Measurements from ENCODE around the gene ERI3. TPM values are rescaled to one million over a fixed set of nuclear protein-coding genes. Genes with fewer than 3 reads are reported as not detected.

ERI3 gene
- total and polyA plus RNA-seq, 2 experiments from 2014 or later = 59.4 to 93.2 TPM

DNA sequence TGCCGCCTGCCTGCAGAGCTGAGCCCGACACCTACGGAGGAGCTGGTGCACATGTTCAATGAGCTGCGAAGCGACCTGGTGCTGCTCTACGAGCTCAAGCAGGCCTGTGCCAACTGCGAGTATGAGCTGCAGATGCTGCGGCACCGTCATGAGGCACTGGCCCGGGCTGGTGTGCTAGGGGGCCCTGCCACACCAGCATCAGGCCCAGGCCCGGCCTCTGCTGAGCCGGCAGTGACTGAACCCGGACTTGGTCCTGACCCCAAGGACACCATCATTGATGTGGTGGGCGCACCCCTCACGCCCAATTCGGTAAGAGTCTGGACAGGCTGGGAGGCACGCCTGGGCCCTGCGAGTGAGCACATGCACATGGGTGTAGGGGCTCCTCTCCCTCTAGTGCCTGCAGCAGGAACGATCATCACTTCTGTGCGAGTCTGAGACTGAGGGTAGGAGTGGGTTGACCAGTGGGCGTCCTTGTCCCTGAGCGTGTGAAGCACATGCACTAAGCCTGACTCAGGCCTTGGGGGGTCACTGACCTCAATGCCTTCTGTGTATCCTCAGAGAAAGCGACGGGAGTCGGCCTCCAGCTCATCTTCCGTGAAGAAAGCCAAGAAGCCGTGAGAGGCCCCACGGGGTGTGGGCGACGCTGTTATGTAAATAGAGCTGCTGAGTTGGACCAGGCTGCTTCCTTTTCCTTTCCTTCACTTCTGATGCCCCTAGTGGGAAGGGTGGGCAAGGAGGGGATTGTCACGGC, 134.9 kb downstream of the ERI3 start:
- H3K27ac ChIP-seq = no peak overlapping the region
- H3K36me3 ChIP-seq (replicated peaks; ENCODE audit: insufficient read depth, low read depth) = no peaks in the 10 kb centered on the region
- no peak overlapping the region for H3K4me3 ChIP-seq
- no peaks in the 10 kb centered on the region for H3K9me3 ChIP-seq (ENCODE audit: low read depth)
- H4K20me1 ChIP-seq (ENCODE audit: insufficient read depth, poor library complexity, severe bottlenecking) = no peaks in the 10 kb centered on the region
- no peak overlapping the region for H3K4me2 ChIP-seq
- H3K4me1 ChIP-seq (ENCODE audit: insufficient read depth) = peaks cover 13% of the 10 kb centered on the region
- TF ChIP-seq, protein P1, sequence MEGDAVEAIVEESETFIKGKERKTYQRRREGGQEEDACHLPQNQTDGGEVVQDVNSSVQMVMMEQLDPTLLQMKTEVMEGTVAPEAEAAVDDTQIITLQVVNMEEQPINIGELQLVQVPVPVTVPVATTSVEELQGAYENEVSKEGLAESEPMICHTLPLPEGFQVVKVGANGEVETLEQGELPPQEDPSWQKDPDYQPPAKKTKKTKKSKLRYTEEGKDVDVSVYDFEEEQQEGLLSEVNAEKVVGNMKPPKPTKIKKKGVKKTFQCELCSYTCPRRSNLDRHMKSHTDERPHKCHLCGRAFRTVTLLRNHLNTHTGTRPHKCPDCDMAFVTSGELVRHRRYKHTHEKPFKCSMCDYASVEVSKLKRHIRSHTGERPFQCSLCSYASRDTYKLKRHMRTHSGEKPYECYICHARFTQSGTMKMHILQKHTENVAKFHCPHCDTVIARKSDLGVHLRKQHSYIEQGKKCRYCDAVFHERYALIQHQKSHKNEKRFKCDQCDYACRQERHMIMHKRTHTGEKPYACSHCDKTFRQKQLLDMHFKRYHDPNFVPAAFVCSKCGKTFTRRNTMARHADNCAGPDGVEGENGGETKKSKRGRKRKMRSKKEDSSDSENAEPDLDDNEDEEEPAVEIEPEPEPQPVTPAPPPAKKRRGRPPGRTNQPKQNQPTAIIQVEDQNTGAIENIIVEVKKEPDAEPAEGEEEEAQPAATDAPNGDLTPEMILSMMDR (IDR thresholded peaks at IDR 0.05; ENCODE audit: poor library complexity) = no peak
- TF ChIP-seq EZH2 (IDR thresholded peaks at IDR 0.05; ENCODE audit: borderline replicate concordance) (no peak), EZH2phosphoT487 (IDR thresholded peaks at IDR 0.05; ENCODE audit: low read depth, severe bottlenecking, unreplicated experiment) (no peak)
- 90% methylated on average over 31 of the region's 31 CpGs for WGBS (ENCODE audit: low lambda C conversion rate, missing lambda C conversion rate)
- no peaks in the 10 kb centered on the region for H3K79me2 ChIP-seq
- no peaks in the 10 kb centered on the region for H3K27me3 ChIP-seq
- H3K9me2 ChIP-seq (replicated peaks; ENCODE audit: insufficient read depth) = no peaks in the 10 kb centered on the region
- peak; percentile 43 for DNase-seq (ENCODE audit: low spot score)
- no peak overlapping the region for H2AFZ ChIP-seq

DNA sequence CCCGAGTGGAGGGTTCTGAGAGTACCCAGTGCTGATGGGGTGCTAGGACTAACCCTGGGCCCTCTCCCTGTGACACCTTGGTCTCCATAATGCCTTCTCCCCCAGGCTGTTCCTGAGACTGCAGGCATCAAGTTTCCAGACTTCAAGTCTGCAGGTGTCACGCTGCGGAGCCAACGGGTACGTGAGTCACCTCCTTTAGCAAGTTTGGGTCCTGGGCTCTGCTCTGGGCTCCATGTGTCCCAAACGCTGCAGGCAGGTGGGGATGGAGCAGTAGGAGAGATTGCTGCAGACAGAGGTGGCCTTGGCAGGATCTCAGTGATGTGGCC, 135.8 kb downstream of the ERI3 start:
- no peak overlapping the region for H3K4me2 ChIP-seq
- peaks cover 13% of the 10 kb centered on the region for H3K4me1 ChIP-seq (ENCODE audit: insufficient read depth)
- DNase-seq (ENCODE audit: low spot score) = no peak
- no peak overlapping the region for H3K4me3 ChIP-seq
- 96% methylated on average over 6 of the region's 6 CpGs for WGBS (ENCODE audit: low lambda C conversion rate, missing lambda C conversion rate)
- TF ChIP-seq EZH2 (IDR thresholded peaks at IDR 0.05; ENCODE audit: borderline replicate concordance) = no peak
- TF ChIP-seq, protein P1 (IDR thresholded peaks at IDR 0.05; ENCODE audit: poor library complexity) = no peak
- TF ChIP-seq EZH2phosphoT487 (IDR thresholded peaks at IDR 0.05; ENCODE audit: low read depth, severe bottlenecking, unreplicated experiment) = no peak
- H3K27me3 ChIP-seq = no peaks in the 10 kb centered on the region
- H3K36me3 ChIP-seq (replicated peaks; ENCODE audit: insufficient read depth, low read depth) = no peaks in the 10 kb centered on the region
- H3K27ac ChIP-seq = no peak overlapping the region
- no peaks in the 10 kb centered on the region for H3K9me2 ChIP-seq (replicated peaks; ENCODE audit: insufficient read depth)
- H2AFZ ChIP-seq = no peak overlapping the region
- no peaks in the 10 kb centered on the region for H3K9me3 ChIP-seq (ENCODE audit: low read depth)
- no peaks in the 10 kb centered on the region for H4K20me1 ChIP-seq (ENCODE audit: insufficient read depth, poor library complexity, severe bottlenecking)
- H3K79me2 ChIP-seq = peaks cover 2% of the 10 kb centered on the region

DNA sequence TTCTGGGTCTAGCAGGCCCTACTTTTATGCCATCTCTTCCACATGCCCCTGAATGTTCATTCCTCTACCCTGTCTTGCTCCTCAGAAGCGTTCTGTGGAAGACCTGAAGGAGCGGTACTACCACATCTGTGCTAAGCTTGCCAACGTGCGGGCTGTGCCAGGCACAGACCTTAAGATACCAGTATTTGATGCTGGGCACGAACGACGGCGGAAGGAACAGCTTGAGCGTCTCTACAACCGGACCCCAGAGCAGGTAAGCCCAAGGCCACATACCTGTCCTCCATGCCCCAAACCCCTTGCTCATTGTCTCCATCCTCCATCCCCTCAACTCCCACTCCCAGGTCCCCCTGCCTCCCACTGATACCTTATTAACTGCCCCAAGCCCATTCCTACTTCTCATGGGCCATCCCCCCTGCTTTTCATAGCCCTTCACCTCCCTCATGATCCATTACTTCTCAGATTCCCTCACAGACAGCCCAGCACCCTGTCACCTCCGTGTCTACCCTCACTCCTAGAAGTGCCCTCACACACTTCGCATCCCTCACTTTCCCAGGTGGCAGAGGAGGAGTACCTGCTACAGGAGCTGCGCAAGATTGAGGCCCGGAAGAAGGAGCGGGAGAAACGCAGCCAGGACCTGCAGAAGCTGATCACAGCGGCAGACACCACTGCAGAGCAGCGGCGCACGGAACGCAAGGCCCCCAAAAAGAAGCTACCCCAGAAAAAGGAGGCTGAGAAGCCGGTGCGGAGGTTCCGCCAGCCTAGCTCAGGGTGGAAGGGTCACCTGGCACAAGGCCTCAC, 136.4 kb downstream of the ERI3 start:
- DNase-seq (ENCODE audit: low spot score) = no peak
- Histone ChIP-seq H3K4me1 (ENCODE audit: insufficient read depth) (peaks cover 13% of the 10 kb centered on the region), H4K20me1 (ENCODE audit: insufficient read depth, poor library complexity, severe bottlenecking) (no peaks in the 10 kb centered on the region), H3K27me3 (no peaks in the 10 kb centered on the region), H3K36me3 (replicated peaks; ENCODE audit: insufficient read depth, low read depth) (no peaks in the 10 kb centered on the region), H2AFZ (no peak overlapping the region), H3K79me2 (peaks cover 7% of the 10 kb centered on the region), H3K4me3 (no peak overlapping the region), H3K9me3 (ENCODE audit: low read depth) (no peaks in the 10 kb centered on the region), H3K4me2 (peak overlapping the region; percentile 45), H3K9me2 (replicated peaks; ENCODE audit: insufficient read depth) (no peaks in the 10 kb centered on the region), H3K27ac (peak overlapping the region; percentile 77)
- TF ChIP-seq, protein P1 (IDR thresholded peaks at IDR 0.05; ENCODE audit: poor library complexity) = no peak
- TF ChIP-seq EZH2 (IDR thresholded peaks at IDR 0.05; ENCODE audit: borderline replicate concordance) (no peak), EZH2phosphoT487 (IDR thresholded peaks at IDR 0.05; ENCODE audit: low read depth, severe bottlenecking, unreplicated experiment) (no peak)
- WGBS (ENCODE audit: low lambda C conversion rate, missing lambda C conversion rate) = 95% methylated on average over 24 of the region's 24 CpGs
